ENCODE measurements around the gene MAP1LC3B2.

MAP1LC3B2 gene

DNA sequence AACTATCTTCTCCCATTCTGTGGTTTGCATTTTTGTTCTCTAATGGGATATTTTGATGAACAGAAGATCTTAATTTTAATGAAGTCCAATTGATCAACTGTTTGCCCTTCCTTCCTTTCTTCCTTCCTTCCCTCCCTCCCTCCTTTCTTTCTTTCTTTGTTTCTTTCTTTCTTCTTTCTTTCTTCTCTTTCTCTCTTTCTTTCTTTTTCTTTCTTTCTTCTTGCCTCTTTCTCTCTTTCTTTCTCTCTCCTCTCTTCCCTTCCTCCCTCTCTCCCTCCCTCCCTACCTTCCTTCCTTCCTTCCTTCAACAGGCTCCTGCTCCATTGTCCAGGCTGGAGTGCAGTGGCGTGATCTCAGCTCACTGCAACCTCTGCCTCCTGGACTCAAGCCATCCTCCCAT is 18.9 kb downstream of the MAP1LC3B2 start:
- no peak overlapping the region for H3K14ac ChIP-seq (ENCODE audit: low read length in 2 of 2)
- no peak overlapping the region for H2BK120ac ChIP-seq (ENCODE audit: low read depth, low read length)
- no peaks in the 10 kb centered on the region for H3K36me3 ChIP-seq (ENCODE audit: control insufficient read depth in 1 of 2, insufficient read depth in 2 of 2, low read depth in 1 of 2, low read length in 2 of 2)
- WGBS, result 89% methylated on average over 1 of the region's 1 CpG
- no peak overlapping the region for H3K4me2 ChIP-seq (ENCODE audit: low read length, poor library complexity, severe bottlenecking)
- H2BK15ac ChIP-seq (ENCODE audit: low read depth, poor library complexity, severe bottlenecking), result no peak overlapping the region
- H2BK12ac ChIP-seq (ENCODE audit: low read length in 2 of 2), result no peak overlapping the region
- H2BK5ac ChIP-seq (ENCODE audit: low read depth, low read length, poor library complexity, severe bottlenecking), result no peak overlapping the region
- no peaks in the 10 kb centered on the region for H3K9me3 ChIP-seq (ENCODE audit: control insufficient read depth, low read length)
- no peaks in the 10 kb centered on the region for H3K27me3 ChIP-seq (ENCODE audit: control insufficient read depth in 1 of 2, insufficient read depth in 1 of 2, low read length in 2 of 2)
- no peak overlapping the region for H3K4me3 ChIP-seq (ENCODE audit: insufficient read depth in 1 of 2, low read depth in 1 of 2, low read length in 2 of 2)
- H4K91ac ChIP-seq (ENCODE audit: low read length), result no peak overlapping the region
- no peak overlapping the region for H3K9ac ChIP-seq (ENCODE audit: low read length)
- no peak overlapping the region for H3K23ac ChIP-seq (ENCODE audit: low read length in 2 of 2)
- no peak overlapping the region for H4K8ac ChIP-seq (ENCODE audit: low read length)
- no peak overlapping the region for H2AFZ ChIP-seq (ENCODE audit: low read depth, low read length)
- H3K27ac ChIP-seq (ENCODE audit: low read length, poor library complexity, severe bottlenecking), result no peak overlapping the region
- no peaks in the 10 kb centered on the region for H3K79me1 ChIP-seq (replicated peaks; ENCODE audit: low read length, poor library complexity, severe bottlenecking)
- no peak overlapping the region for H3K18ac ChIP-seq (ENCODE audit: low read depth in 1 of 2, low read length in 2 of 2)
- no peak overlapping the region for H3K4ac ChIP-seq (ENCODE audit: low read depth in 1 of 2, low read length in 2 of 2)
- no peak overlapping the region for H2AK5ac ChIP-seq (ENCODE audit: low read length, severe bottlenecking)
- no peaks in the 10 kb centered on the region for H3K4me1 ChIP-seq (ENCODE audit: control insufficient read depth, insufficient read depth, low read depth, low read length)
- no peak for DNase-seq

DNA sequence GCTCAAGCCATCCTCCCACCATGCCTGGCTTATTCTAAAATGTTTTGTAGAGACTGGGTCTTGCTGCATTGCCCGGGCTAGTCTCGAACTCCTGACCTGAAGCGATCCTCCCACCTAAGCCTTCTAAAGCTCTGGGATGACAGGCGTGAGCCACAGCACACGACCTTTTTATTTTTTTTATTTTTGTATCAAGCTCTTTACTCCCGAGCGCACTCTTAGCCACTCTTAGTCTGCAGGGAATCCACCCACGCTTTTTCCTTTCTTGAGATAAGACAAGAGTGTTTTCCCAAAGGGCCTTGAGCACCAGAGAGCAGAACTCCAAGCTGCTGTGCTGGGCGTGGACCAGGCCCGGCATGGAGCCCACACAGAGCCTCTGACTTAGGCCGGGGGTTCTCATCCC is 23.4 kb downstream of the MAP1LC3B2 start:
- H3K27ac ChIP-seq (ENCODE audit: low read length, poor library complexity, severe bottlenecking), result no peak overlapping the region
- no peaks in the 10 kb centered on the region for H3K36me3 ChIP-seq (ENCODE audit: control insufficient read depth in 1 of 2, insufficient read depth in 2 of 2, low read depth in 1 of 2, low read length in 2 of 2)
- H2BK5ac ChIP-seq (ENCODE audit: low read depth, low read length, poor library complexity, severe bottlenecking), result no peak overlapping the region
- H3K23ac ChIP-seq (ENCODE audit: low read length in 2 of 2), result no peak overlapping the region
- no peak overlapping the region for H3K14ac ChIP-seq (ENCODE audit: low read length in 2 of 2)
- no peak overlapping the region for H3K9ac ChIP-seq (ENCODE audit: low read length)
- H4K8ac ChIP-seq (ENCODE audit: low read length), result no peak overlapping the region
- H2BK120ac ChIP-seq (ENCODE audit: low read depth, low read length), result no peak overlapping the region
- H3K79me1 ChIP-seq (replicated peaks; ENCODE audit: low read length, poor library complexity, severe bottlenecking), result no peaks in the 10 kb centered on the region
- no peak overlapping the region for H2AFZ ChIP-seq (ENCODE audit: low read depth, low read length)
- H3K4me2 ChIP-seq (ENCODE audit: low read length, poor library complexity, severe bottlenecking), result no peak overlapping the region
- no peak for DNase-seq
- no peak overlapping the region for H3K4ac ChIP-seq (ENCODE audit: low read depth in 1 of 2, low read length in 2 of 2)
- WGBS, result 86% methylated on average over 11 of the region's 11 CpGs
- no peaks in the 10 kb centered on the region for H3K4me1 ChIP-seq (ENCODE audit: control insufficient read depth, insufficient read depth, low read depth, low read length)
- no peak overlapping the region for H3K4me3 ChIP-seq (ENCODE audit: insufficient read depth in 1 of 2, low read depth in 1 of 2, low read length in 2 of 2)
- no peak overlapping the region for H2AK5ac ChIP-seq (ENCODE audit: low read length, severe bottlenecking)
- H2BK12ac ChIP-seq (ENCODE audit: low read length in 2 of 2), result no peak overlapping the region
- H2BK15ac ChIP-seq (ENCODE audit: low read depth, poor library complexity, severe bottlenecking), result no peak overlapping the region
- no peak overlapping the region for H4K91ac ChIP-seq (ENCODE audit: low read length)
- peaks cover 13% of the 10 kb centered on the region for H3K9me3 ChIP-seq (ENCODE audit: control insufficient read depth, low read length)
- H3K27me3 ChIP-seq (ENCODE audit: control insufficient read depth in 1 of 2, insufficient read depth in 1 of 2, low read length in 2 of 2), result no peaks in the 10 kb centered on the region
- no peak overlapping the region for H3K18ac ChIP-seq (ENCODE audit: low read depth in 1 of 2, low read length in 2 of 2)

DNA sequence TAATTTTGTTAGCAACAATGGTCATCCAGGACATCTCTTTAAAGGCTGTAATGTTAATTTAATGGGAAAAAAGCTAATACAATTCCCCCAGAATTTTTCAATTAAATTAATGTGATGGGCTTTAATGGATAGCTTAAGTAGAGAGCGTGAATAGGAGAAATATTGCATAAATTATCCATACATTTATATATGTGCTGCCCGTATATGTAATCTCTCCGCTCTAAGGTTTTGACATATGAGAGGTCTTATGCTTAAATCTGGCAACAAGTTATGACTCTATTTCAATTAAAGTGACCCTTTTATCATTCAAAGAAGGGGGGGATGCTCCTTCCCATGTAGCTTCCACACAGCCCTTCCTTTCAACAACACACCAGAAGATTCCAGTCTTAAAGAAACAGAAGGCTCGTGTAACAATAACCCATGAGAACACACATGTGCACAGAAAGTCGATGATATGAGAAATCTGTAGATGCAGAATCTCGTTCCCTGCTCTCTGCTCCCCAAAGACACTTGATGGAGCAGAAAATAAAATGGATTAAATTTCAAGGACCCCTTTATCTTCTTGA is 24.0 kb downstream of the MAP1LC3B2 start:
- WGBS, result 84% methylated on average over 2 of the region's 6 CpGs

DNA sequence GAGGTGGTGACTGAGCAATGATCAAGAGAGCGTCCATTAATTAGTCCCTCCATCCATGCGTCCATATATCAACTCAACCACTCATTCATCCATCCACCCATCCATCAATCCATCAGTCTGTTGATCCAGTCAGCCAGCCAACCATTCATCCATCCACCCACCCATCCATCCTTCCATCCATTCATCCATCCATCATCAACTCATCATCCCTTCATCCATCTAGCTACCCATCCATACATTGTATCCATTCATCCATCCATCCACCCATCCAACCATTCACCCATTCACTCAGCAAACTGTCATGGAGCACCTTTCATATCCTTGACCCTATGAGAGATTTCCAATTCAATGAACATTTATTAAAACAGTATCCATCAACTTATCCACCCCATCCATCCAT is 28.1 kb downstream of the MAP1LC3B2 start:
- H2BK12ac ChIP-seq (ENCODE audit: low read length in 2 of 2), result no peak overlapping the region
- WGBS, result 93% methylated on average over 2 of the region's 2 CpGs
- H3K9me3 ChIP-seq (ENCODE audit: control insufficient read depth, low read length), result peaks cover 13% of the 10 kb centered on the region
- H3K4me1 ChIP-seq (ENCODE audit: control insufficient read depth, insufficient read depth, low read depth, low read length), result peaks cover 1% of the 10 kb centered on the region
- H4K91ac ChIP-seq (ENCODE audit: low read length), result no peak overlapping the region
- no peak overlapping the region for H4K8ac ChIP-seq (ENCODE audit: low read length)
- no peak overlapping the region for H3K4ac ChIP-seq (ENCODE audit: low read depth in 1 of 2, low read length in 2 of 2)
- H3K14ac ChIP-seq (ENCODE audit: low read length in 2 of 2), result no peak overlapping the region
- H3K4me3 ChIP-seq (ENCODE audit: insufficient read depth in 1 of 2, low read depth in 1 of 2, low read length in 2 of 2), result no peak overlapping the region
- H2BK5ac ChIP-seq (ENCODE audit: low read depth, low read length, poor library complexity, severe bottlenecking), result no peak overlapping the region
- no peaks in the 10 kb centered on the region for H3K27me3 ChIP-seq (ENCODE audit: control insufficient read depth in 1 of 2, insufficient read depth in 1 of 2, low read length in 2 of 2)
- no peak overlapping the region for H3K23ac ChIP-seq (ENCODE audit: low read length in 2 of 2)
- H3K9ac ChIP-seq (ENCODE audit: low read length), result no peak overlapping the region
- DNase-seq, result no peak
- H2AK5ac ChIP-seq (ENCODE audit: low read length, severe bottlenecking), result no peak overlapping the region
- H3K79me1 ChIP-seq (replicated peaks; ENCODE audit: low read length, poor library complexity, severe bottlenecking), result no peaks in the 10 kb centered on the region
- H3K4me2 ChIP-seq (ENCODE audit: low read length, poor library complexity, severe bottlenecking), result no peak overlapping the region
- H3K18ac ChIP-seq (ENCODE audit: low read depth in 1 of 2, low read length in 2 of 2), result no peak overlapping the region
- no peak overlapping the region for H3K27ac ChIP-seq (ENCODE audit: low read length, poor library complexity, severe bottlenecking)
- H3K36me3 ChIP-seq (ENCODE audit: control insufficient read depth in 1 of 2, insufficient read depth in 2 of 2, low read depth in 1 of 2, low read length in 2 of 2), result no peaks in the 10 kb centered on the region
- no peak overlapping the region for H2AFZ ChIP-seq (ENCODE audit: low read depth, low read length)
- no peak overlapping the region for H2BK15ac ChIP-seq (ENCODE audit: low read depth, poor library complexity, severe bottlenecking)
- H2BK120ac ChIP-seq (ENCODE audit: low read depth, low read length), result no peak overlapping the region

More for the DNA sequence above, 24.0 kb downstream of the MAP1LC3B2 start:
- Histone ChIP-seq H3K14ac (ENCODE audit: low read length in 2 of 2) (no peak overlapping the region), H3K9me3 (ENCODE audit: control insufficient read depth, low read length) (peaks cover 13% of the 10 kb centered on the region), H3K79me1 (replicated peaks; ENCODE audit: low read length, poor library complexity, severe bottlenecking) (no peaks in the 10 kb centered on the region), H3K4me1 (ENCODE audit: control insufficient read depth, insufficient read depth, low read depth, low read length) (no peaks in the 10 kb centered on the region), H3K18ac (ENCODE audit: low read depth in 1 of 2, low read length in 2 of 2) (no peak overlapping the region), H3K4me3 (ENCODE audit: insufficient read depth in 1 of 2, low read depth in 1 of 2, low read length in 2 of 2) (no peak overlapping the region), H3K36me3 (ENCODE audit: control insufficient read depth in 1 of 2, insufficient read depth in 2 of 2, low read depth in 1 of 2, low read length in 2 of 2) (no peaks in the 10 kb centered on the region), H3K23ac (ENCODE audit: low read length in 2 of 2) (no peak overlapping the region), H2AFZ (ENCODE audit: low read depth, low read length) (no peak overlapping the region), H3K27me3 (ENCODE audit: control insufficient read depth in 1 of 2, insufficient read depth in 1 of 2, low read length in 2 of 2) (no peaks in the 10 kb centered on the region), H4K8ac (ENCODE audit: low read length) (no peak overlapping the region), H3K27ac (ENCODE audit: low read length, poor library complexity, severe bottlenecking) (no peak overlapping the region), H3K4ac (ENCODE audit: low read depth in 1 of 2, low read length in 2 of 2) (no peak overlapping the region), H2BK12ac (ENCODE audit: low read length in 2 of 2) (no peak overlapping the region), H3K9ac (ENCODE audit: low read length) (no peak overlapping the region), H2AK5ac (ENCODE audit: low read length, severe bottlenecking) (no peak overlapping the region), H2BK15ac (ENCODE audit: low read depth, poor library complexity, severe bottlenecking) (no peak overlapping the region), H4K91ac (ENCODE audit: low read length) (no peak overlapping the region), H2BK5ac (ENCODE audit: low read depth, low read length, poor library complexity, severe bottlenecking) (no peak overlapping the region), H2BK120ac (ENCODE audit: low read depth, low read length) (no peak overlapping the region), H3K4me2 (ENCODE audit: low read length, poor library complexity, severe bottlenecking) (no peak overlapping the region)
- no peak for DNase-seq
